ENCODE data around the gene TUFT1.
A peak's percentile ranks its signal among the peaks of the same experiment; 100 is the strongest.

Gene TUFT1

DNA sequence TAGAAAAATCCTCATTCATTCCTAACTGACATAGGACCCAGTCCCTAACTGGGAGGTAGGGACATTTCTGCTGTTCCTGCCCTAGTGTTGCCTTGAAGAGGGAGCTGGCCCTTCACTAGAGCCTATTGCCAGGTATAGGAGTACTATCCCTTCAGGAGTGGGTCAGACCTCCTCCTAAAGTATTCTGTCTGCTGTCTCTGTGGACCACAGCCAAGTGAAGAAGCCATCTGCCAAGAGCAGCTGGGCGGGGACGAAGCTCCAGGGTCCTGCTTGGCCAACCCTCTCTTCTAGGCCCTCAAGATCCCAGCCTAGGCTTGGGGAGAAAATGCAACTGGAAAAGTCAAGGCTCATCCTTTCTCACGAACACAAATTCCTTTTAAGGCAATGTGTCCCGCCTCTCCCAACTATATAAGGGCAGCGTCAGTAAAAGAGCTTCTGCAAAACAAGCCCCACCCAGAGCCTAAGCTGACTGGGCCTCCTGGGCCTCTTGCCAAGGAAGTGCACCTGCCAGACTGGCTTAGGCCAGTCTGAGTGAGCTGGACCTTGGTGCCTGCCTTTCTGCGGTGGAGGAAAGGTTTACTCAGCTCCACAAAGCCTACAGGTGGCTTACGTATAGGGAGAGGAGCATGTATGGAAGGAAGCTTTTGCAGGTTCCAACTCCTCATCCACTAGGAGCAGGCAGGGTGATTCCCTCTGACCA, 638 bp upstream of the TUFT1 start:
- DNase-seq: peak; percentile 25 to 38

DNA sequence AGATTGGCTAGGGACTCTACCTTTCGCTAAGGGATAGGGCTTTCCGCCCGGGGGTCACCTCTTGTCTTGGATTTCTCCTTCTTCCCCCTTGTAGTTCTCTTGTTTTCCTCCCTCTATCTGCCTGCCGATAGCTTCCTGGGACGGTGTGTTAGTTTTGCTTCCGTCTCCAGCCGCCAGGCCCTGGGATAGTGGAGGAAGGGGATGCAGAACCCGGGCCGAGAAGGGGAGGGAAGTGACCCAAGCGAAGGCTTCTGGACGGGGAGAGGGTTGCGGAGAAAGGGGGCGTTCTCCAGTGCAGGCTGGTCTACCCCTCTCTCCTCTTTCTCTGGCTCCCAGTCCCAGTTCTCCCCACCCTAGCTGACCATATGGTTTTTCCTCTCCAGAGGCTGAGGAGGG, 871 bp downstream of the TUFT1 start:
- peak in 1 of 2 experiments; percentile 2 for DNase-seq

GRCh38 chr1:151541752-151542151, 1.6 kb downstream of the TUFT1 start:
- no peak for DNase-seq

- no peak for DNase-seq
These were observed 2.6 kb downstream of the TUFT1 start for GRCh38 chr1:151542710-151543129.

- DNase-seq: no peak
These were observed 5.4 kb downstream of the TUFT1 start for GRCh38 chr1:151545542-151545941.

GRCh38 chr1:151546011-151546925, 6.2 kb downstream of the TUFT1 start:
- no peak for DNase-seq

DNA sequence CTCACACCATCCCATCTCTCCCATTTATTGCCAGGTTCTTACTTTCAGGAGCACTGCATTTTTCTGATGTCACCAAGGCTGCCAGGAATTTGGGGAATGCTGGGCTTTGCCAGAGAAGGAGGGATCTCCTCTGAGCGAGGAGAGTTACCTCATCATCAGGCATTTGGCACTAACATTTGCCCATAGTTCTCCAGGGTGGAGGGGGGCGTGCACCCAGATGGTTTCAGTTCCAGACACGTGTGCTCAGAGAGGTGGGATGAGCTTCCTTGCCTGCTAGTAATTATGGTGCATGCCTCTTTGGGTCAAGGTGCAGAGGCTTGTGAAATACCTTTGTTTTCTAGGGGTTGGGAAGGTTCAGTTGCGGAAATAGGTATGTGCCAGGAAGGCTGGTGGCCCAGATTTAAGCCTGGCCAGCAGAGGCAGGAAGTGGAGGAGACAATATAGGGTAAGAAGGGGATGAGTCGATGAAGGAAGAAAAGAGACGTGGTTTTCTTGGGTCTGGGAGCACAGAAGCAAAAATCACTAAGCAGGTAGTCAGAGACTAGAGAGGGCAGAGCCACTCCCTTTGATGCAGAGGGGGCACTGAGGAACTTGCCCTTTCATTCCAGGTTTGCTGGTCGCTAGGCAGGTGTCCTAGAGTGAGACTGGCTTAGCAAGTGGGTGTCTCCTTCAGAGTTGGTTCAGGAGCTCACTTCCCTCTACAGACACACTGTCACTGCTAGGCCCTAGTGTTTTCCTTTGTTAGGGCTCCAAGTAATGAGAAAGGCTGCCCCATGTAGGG, 7.2 kb downstream of the TUFT1 start:
- DNase-seq: no peak

GRCh38 chr1:151547900-151548230, 7.8 kb downstream of the TUFT1 start:
- no peak for DNase-seq

DNA sequence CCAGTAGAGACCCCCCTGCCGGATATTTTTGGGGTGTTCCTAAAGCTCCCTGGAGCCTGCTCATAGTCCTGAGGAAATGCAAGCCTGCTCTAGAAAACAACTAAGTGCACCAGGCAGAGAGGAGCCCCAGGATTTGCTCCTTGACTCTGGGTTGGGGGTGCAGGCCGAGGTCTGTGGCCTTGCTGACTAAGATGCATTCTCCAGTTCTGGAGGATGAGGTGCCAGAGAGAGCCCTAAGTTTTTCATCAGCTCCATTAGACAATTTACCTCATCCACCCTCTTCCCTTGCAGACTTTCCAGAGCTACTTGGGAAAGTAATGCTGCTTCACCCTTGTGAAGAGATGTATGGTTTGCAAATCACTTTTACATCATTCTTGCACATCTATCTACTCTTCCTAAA, 9.1 kb downstream of the TUFT1 start:
- no peak for DNase-seq

- DNase-seq: no peak
These were observed 13.6 kb downstream of the TUFT1 start for GRCh38 chr1:151553659-151554058.

GRCh38 chr1:151556052-151556451, 15.9 kb downstream of the TUFT1 start:
- no peak for DNase-seq

GRCh38 chr1:151562661-151563060, 22.6 kb downstream of the TUFT1 start:
- no peak for DNase-seq

DNA sequence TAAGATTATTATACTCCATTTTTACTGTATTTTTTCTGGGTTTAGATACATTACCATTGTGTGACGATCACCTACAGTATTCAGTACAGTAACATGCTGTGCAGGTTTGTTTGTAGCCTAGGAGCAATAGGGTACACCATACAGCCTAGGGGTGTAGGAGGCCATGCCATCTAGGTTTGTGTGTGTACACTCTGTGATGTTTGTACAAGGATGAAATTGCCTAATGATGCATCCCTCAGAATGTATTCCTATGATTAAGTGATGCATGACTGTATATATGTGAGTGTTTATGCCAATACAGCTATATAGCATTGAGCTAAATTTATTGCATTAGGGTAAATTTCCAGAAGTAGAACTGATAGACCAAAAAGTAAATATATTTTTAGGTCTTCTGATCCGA, 23.3 kb downstream of the TUFT1 start:
- DNase-seq: no peak

GRCh38 chr1:151565502-151566189, 25.5 kb downstream of the TUFT1 start:
- no peak for DNase-seq

- no peak for DNase-seq
These were observed 28.5 kb downstream of the TUFT1 start for GRCh38 chr1:151568626-151569088.

- DNase-seq: no peak
These were observed 30.7 kb downstream of the TUFT1 start for GRCh38 chr1:151570819-151571218.

DNA sequence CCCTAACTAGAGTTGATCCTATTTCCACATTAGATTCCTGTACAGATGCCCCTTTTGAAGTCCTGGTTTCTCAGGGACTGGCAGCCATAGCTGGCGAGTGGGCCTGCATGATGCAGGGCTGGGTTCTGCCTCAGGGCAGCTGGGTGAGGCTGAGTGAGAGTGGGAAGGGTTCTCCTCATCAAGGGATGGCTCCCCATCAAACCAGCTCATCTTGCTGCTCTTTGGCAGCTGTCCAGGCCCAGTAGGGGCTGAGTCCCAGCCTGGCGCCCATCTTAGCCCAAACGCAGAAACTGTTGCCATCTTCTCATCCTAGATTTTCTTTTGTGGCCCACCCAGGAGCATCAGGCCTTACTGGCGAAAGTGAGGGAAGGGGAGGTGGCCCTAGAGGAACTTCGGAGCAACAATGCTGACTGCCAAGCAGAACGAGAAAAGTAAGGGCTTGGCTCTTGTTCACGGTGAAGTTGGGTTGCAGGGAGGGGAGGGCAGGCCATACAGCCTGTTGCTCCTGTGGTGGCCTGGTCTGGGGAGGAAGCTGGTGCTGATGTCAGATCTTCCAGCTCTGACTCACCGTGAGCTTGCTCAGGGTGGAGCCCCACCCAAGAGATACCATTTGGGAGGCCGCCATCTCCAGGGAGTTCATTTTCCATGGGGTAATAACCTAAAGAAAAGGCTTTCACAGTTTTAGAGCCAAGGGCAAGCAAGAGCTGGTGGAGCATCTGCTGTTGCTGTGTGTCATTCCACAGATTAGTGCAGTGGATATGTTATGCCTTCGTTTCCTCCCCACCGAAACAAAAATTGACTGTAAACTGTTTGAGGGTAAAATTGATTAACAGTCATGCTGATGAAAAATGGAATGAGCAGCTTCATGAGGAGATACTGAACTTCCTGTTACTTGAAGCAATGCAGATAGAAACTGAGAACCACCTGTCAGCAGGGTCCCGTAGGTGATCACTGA, 34.7 kb downstream of the TUFT1 start:
- peak; percentile 13 to 42 for DNase-seq

- no peak for DNase-seq
These were observed 37.1 kb downstream of the TUFT1 start for GRCh38 chr1:151577173-151577572.

- no peak for DNase-seq
These were observed 38.8 kb downstream of the TUFT1 start for GRCh38 chr1:151578941-151579340.

DNA sequence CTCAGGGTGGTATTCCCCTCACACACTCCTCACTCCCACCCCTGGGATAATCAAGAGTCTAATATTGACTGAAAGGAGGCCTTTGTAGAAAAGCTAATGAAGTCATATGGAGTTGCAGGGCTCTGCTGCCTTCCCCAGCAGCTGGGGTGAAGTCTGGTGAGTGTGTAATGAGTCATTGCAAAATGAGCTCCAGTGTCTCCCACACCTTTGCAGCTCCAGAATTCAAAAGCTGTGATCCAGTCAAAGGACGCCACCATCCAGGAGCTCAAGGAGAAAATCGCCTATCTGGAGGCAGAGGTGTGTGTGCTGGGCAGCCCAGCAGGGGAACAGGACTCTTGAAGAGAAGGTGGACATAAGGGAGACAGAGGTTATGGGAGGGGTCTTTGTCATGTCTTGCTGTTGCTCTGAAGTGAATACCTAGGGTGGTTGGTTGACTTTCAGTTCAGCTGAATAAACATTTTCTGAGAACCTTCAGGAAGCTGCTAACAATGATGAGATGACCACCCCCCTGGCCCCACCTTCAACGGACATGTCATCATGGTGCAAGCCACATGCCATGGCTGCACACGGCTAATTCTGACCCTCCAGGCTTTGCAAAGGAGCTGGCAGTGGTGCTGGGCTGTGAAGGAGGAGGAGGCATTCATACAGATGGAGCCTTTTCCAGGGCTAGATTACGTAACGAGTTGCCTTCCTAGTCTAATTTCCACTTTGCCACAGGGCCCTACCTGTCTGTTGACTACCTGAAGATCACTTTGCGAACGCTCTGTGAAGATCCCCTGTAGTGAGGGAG, 39.5 kb downstream of the TUFT1 start:
- DNase-seq: no peak

DNA sequence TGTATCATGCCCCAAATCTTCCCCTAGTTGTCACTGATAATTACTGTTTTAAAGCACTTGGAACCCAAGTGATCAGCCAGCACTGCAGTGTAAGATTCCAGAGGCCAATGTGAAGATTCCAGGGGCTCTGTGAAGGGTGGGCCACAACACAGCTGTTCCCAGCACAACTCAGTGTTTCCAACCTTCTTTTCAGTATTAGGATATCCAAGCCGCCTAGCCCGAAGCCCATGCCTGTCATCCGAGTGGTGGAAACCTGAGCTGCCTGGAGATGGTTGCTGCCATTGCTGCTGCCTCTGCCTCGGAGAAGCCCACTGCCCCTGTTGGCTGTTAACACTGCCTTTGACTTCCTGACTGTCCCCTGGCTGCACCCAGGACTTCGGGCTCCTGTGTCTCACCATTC, 41.3 kb downstream of the TUFT1 start:
- no peak for DNase-seq
